Hepatocyte (in vitro differentiated cells): Measurements from ENCODE around the gene PAX7. TPM values are rescaled to one million over a fixed set of nuclear protein-coding genes. Genes with fewer than 3 reads are reported as not detected.

Experiments used
- DNase-seq: peaks from one replicate; pipeline ENCODE4 v3.0.0-alpha.2; 2016; ENCODE audit warnings: low spot score
- H2AFZ ChIP-seq: fragments of 200-600 bp; sonication (generic); 2 replicates; pipeline ENCODE4 v1.6.0; 2016; ENCODE audit warnings: antibody characterized with exemption, mild to moderate bottlenecking
- H3K27ac ChIP-seq: fragments of 200-600 bp; sonication (generic); 2 replicates; pipeline ENCODE4 v1.5.1; 2016; ENCODE audit warnings: mild to moderate bottlenecking
- H3K27me3 ChIP-seq: fragments of 200-600 bp; sonication (generic); 2 replicates; pipeline ENCODE4 v1.6.1; 2016
- H3K36me3 ChIP-seq: fragments of 200-600 bp; sonication (generic); replicated peaks from 2 replicates; pipeline ENCODE4 v1.5.1; 2016; ENCODE audit warnings: low read depth; ENCODE audit not compliant: insufficient read depth
- H3K4me1 ChIP-seq: fragments of 200-600 bp; sonication (generic); 2 replicates; pipeline ENCODE4 v1.5.1; 2016; ENCODE audit warnings: mild to moderate bottlenecking, moderate library complexity; ENCODE audit not compliant: insufficient read depth
- H3K4me2 ChIP-seq: fragments of 200-600 bp; sonication (generic); 2 replicates; pipeline ENCODE4 v1.6.0; 2016
- H3K4me3 ChIP-seq: fragments of 200-600 bp; sonication (generic); 2 replicates; pipeline ENCODE4 v1.5.1; 2016; ENCODE audit warnings: mild to moderate bottlenecking
- H3K79me2 ChIP-seq: fragments of 200-600 bp; sonication (generic); 2 replicates; pipeline ENCODE4 v1.6.0; 2017; ENCODE audit warnings: mild to moderate bottlenecking
- H3K9me2 ChIP-seq: fragments of 200-600 bp; sonication (generic); replicated peaks from 2 replicates; pipeline ENCODE4 v1.6.0; 2017; ENCODE audit warnings: mild to moderate bottlenecking; ENCODE audit not compliant: insufficient read depth
- H3K9me3 ChIP-seq: fragments of 200-600 bp; sonication (generic); 2 replicates; pipeline ENCODE4 v1.5.1; 2016; ENCODE audit warnings: low read depth, mild to moderate bottlenecking
- H4K20me1 ChIP-seq: fragments of 200-600 bp; sonication (generic); 2 replicates; pipeline ENCODE4 v1.6.0; 2016; ENCODE audit warnings: mild to moderate bottlenecking; ENCODE audit not compliant: insufficient read depth, poor library complexity, severe bottlenecking
- EZH2 ChIP-seq: fragments of 200-600 bp; sonication (generic); IDR thresholded peaks from 2 replicates; pipeline ENCODE4 v1.6.1; 2016; ENCODE audit warnings: antibody characterized with exemption, mild to moderate bottlenecking, borderline replicate concordance
- EZH2phosphoT487 ChIP-seq: fragments of 200-600 bp; sonication (generic); IDR thresholded peaks from one replicate; pipeline ENCODE4 v1.6.1; 2018; ENCODE audit warnings: antibody characterized with exemption, mild to moderate bottlenecking, low read depth, moderate library complexity; ENCODE audit not compliant: unreplicated experiment, severe bottlenecking
- WGBS: methylation state at CpG from one replicate; pipeline ENCODE4 v1.1.6; 2016; ENCODE audit warnings: low lambda C conversion rate; ENCODE audit errors: missing lambda C conversion rate; 5-methylcytosine and 5-hydroxymethylcytosine counted together
- polyA plus RNA-seq: library from polyadenylated mRNA; unstranded; fragments of >200 nt; fragmentation: Nextera tagmentation; extraction: Ambion mirVana; gene quantifications from 2 replicates; pipeline ENCODE4 v1.2.1, GENCODE V29; 2016
- total RNA-seq: library from RNA; depleted of rRNA; stranded (reverse); fragments of >200 nt; gene quantifications from 2 replicates; pipeline ENCODE4 v1.2.3, GENCODE V29; 2014
- TF ChIP-seq, protein P1 (sequence below): fragments of 200-600 bp; sonication (generic); IDR thresholded peaks from 2 replicates; pipeline ENCODE4 v1.5.1; 2016; ENCODE audit warnings: antibody characterized with exemption, mild to moderate bottlenecking; ENCODE audit not compliant: poor library complexity

Gene PAX7
- total and polyA plus RNA-seq, 2 experiments from 2014 or later = not detected

DNA sequence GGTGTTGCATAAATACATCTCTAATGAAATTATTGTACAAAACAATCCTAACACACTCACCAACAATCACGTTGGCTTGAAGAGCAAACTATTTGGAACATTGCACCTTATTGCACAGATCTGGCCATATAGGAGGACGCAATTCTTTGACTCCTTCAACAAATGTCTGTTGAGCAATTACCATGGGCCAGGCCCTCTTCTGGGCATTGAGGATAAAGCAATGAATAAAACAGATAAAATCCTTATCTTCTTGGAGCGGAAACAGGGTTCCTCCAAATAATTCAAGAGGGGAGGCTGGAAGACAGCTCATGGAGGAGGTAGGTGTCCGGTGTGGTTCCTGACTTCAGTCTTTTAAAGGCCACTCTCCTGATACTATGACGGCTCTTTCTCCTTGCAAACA lies 43.3 kb downstream of the PAX7 start:
- 69% methylated on average over 5 of the region's 5 CpGs for WGBS
- peaks cover 42% of the 10 kb centered on the region for H3K27me3 ChIP-seq

DNA sequence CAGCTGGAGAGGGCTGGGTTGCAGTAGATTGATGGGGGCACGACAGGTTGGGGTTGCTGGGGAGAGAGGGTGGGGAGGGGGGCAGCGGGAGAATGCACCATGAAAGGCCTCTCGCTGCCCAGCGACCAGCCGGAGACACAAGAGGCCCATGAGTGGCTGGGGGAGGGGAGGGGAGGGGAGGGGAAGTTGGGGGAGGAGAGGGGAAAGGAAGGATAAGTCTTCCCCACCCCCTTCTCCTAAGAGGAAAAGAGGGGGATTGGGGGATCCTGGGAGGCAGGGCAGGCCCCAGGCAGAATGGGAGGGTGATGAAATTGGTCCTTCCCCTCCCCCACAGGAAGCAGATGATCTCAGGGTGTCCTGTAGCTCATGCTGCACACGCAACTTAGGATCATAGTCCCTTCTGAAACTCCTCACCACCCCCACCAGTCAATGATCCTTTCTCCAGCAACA lies 45.7 kb downstream of the PAX7 start:
- H3K9me2 ChIP-seq = no peaks in the 10 kb centered on the region
- TF ChIP-seq, protein P1, sequence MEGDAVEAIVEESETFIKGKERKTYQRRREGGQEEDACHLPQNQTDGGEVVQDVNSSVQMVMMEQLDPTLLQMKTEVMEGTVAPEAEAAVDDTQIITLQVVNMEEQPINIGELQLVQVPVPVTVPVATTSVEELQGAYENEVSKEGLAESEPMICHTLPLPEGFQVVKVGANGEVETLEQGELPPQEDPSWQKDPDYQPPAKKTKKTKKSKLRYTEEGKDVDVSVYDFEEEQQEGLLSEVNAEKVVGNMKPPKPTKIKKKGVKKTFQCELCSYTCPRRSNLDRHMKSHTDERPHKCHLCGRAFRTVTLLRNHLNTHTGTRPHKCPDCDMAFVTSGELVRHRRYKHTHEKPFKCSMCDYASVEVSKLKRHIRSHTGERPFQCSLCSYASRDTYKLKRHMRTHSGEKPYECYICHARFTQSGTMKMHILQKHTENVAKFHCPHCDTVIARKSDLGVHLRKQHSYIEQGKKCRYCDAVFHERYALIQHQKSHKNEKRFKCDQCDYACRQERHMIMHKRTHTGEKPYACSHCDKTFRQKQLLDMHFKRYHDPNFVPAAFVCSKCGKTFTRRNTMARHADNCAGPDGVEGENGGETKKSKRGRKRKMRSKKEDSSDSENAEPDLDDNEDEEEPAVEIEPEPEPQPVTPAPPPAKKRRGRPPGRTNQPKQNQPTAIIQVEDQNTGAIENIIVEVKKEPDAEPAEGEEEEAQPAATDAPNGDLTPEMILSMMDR = no peak
- TF ChIP-seq EZH2phosphoT487 (no peak), EZH2 (no peak)
- 38% methylated on average over 3 of the region's 6 CpGs for WGBS
- no peak overlapping the region for H2AFZ ChIP-seq
- H3K4me2 ChIP-seq = no peak overlapping the region
- no peaks in the 10 kb centered on the region for H3K4me1 ChIP-seq
- H4K20me1 ChIP-seq = no peaks in the 10 kb centered on the region
- H3K9me3 ChIP-seq = no peaks in the 10 kb centered on the region
- no peaks in the 10 kb centered on the region for H3K79me2 ChIP-seq
- DNase-seq = no peak
- no peak overlapping the region for H3K27ac ChIP-seq
- H3K36me3 ChIP-seq = no peaks in the 10 kb centered on the region
- H3K4me3 ChIP-seq = no peak overlapping the region
- H3K27me3 ChIP-seq = peaks cover 42% of the 10 kb centered on the region

More for the DNA sequence above, 43.3 kb downstream of the PAX7 start:
- Histone ChIP-seq H3K4me3 (no peak overlapping the region), H3K27ac (no peak overlapping the region), H3K4me1 (peaks cover 2% of the 10 kb centered on the region), H4K20me1 (no peaks in the 10 kb centered on the region), H3K36me3 (no peaks in the 10 kb centered on the region), H3K9me3 (no peaks in the 10 kb centered on the region), H3K79me2 (no peaks in the 10 kb centered on the region), H3K9me2 (no peaks in the 10 kb centered on the region), H2AFZ (no peak overlapping the region), H3K4me2 (no peak overlapping the region)
- TF ChIP-seq, protein P1 = no peak
- no peak for TF ChIP-seq EZH2phosphoT487
- no peak for TF ChIP-seq EZH2
- no peak for DNase-seq

DNA sequence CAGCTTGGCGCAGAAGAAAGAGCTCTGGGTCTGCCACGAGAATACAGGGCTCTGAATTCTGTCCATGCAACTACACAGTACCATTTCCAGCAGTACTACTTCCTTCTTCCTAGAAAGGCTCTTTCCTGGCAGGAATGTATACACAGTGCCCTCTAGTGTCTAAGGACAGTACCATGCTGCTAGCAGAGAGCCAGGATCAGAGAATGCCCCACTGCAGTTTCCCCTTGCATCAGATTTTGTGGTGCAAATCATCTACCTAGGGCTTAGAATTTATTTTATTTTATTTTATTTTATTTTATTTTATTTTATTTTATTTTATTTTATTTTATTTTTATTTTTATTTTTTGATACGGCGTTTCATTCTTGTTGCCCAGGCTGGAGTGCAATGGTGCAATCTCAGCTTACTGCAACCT lies 50.8 kb downstream of the PAX7 start:
- H3K4me1 ChIP-seq = no peaks in the 10 kb centered on the region
- peak overlapping the region; percentile 36 for H2AFZ ChIP-seq
- WGBS = 42% methylated on average over 4 of the region's 4 CpGs
- no peaks in the 10 kb centered on the region for H3K79me2 ChIP-seq
- H3K27me3 ChIP-seq = peaks cover 14% of the 10 kb centered on the region
- no peak overlapping the region for H3K27ac ChIP-seq
- TF ChIP-seq, protein P1 = peak; percentile 80
- TF ChIP-seq EZH2 (no peak), EZH2phosphoT487 (no peak)
- H3K9me2 ChIP-seq = no peaks in the 10 kb centered on the region
- DNase-seq = peak; percentile 79
- H3K4me3 ChIP-seq = no peak overlapping the region
- no peak overlapping the region for H3K4me2 ChIP-seq
- no peaks in the 10 kb centered on the region for H3K36me3 ChIP-seq
- no peaks in the 10 kb centered on the region for H4K20me1 ChIP-seq
- H3K9me3 ChIP-seq = no peaks in the 10 kb centered on the region

DNA sequence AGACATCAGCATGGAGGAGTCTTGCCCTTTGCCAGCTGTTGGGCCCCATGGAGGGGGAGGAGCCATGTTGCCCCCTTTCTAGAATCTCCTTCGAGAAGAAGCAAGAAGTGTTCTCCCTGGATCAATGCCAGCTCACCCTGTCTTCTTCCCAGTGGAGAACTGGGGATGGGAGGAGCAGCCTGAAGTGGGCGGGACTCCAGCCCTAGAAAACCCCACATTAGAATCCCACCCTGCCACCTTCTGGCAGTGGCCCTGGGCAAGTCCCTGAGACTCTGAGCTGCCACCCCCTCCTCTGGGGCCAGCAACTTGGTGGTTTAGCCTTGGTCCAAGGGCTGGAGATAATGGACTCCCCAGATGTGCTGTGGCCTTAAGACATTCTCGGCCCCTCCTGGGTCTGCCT lies 51.7 kb downstream of the PAX7 start:
- Histone ChIP-seq H4K20me1 (no peaks in the 10 kb centered on the region), H3K27ac (no peak overlapping the region), H3K79me2 (no peaks in the 10 kb centered on the region), H2AFZ (no peak overlapping the region), H3K36me3 (no peaks in the 10 kb centered on the region), H3K4me1 (no peaks in the 10 kb centered on the region), H3K27me3 (peaks cover 6% of the 10 kb centered on the region), H3K4me3 (no peak overlapping the region), H3K9me2 (no peaks in the 10 kb centered on the region), H3K4me2 (no peak overlapping the region), H3K9me3 (no peaks in the 10 kb centered on the region)
- no peak for DNase-seq
- WGBS = 84% methylated on average over 3 of the region's 3 CpGs
- no peak for TF ChIP-seq EZH2phosphoT487
- TF ChIP-seq, protein P1 = no peak
- TF ChIP-seq EZH2 = no peak
